Measurements from ENCODE around the gene MYH15. TPM values are rescaled to one million over a fixed set of nuclear protein-coding genes. Genes with fewer than 3 reads are reported as not detected.
"Not testable (repeated sequence)": the region's sequence is repeated elsewhere in the genome, so short reads cannot be mapped to it uniquely, and the experiment has no call there.

Gene MYH15
- total RNA-seq, 1 donor from 2014 or later = 0.08 TPM

- no peak for ATAC-seq
These were observed 128.8 kb downstream of the MYH15 start for GRCh38 chr3:108381529-108382140.

DNA sequence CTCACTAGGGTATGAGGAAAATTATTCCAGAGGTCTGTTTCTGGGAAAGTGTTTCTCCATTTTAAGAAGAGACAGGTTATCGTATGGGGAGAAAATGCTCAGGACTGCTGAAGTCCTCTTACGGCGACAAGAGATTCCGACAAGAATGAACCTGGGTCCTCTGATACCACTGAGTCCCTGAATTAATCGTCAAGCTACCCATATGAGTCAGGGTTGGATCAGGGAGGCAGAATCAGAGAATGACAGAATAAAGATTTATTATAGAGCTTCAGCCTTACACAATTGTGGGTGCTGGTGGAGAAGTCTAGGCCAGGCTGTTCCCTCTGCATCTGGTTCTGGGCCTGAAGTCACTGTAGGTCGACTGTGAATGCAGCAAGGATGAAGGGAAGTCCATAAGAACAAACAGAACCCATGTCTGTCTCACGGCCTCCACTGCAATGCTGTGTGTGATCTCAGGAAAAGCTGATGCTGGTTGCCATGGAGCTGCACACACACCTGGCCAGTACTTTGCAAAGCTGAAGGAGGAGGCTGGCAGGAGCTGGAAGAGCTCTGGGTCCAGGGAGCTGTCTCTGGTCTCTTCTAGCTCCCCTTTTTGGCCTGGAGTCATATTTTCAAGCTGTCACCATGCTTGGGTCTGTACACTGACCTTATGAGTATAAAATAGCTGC is 130.1 kb downstream of the MYH15 start:
- ATAC-seq = no peak

DNA sequence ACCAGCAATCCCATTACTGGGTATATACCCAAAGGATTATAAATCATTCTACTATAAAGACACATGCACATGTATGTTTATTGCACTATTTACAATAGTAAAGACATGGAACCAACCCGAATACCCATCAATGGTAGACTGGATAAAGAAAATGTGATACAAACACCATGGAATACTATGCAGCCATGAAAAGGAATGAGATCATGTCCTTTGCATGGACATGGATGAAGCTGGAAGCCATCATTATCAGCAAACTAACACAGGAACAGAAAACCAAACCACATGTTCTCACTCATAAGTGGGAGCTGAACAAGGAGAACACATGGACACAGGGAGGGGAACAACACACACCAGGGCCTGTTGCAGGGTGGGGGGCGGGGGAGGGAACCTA is 131.4 kb downstream of the MYH15 start:
- ATAC-seq = not testable (repeated sequence)

DNA sequence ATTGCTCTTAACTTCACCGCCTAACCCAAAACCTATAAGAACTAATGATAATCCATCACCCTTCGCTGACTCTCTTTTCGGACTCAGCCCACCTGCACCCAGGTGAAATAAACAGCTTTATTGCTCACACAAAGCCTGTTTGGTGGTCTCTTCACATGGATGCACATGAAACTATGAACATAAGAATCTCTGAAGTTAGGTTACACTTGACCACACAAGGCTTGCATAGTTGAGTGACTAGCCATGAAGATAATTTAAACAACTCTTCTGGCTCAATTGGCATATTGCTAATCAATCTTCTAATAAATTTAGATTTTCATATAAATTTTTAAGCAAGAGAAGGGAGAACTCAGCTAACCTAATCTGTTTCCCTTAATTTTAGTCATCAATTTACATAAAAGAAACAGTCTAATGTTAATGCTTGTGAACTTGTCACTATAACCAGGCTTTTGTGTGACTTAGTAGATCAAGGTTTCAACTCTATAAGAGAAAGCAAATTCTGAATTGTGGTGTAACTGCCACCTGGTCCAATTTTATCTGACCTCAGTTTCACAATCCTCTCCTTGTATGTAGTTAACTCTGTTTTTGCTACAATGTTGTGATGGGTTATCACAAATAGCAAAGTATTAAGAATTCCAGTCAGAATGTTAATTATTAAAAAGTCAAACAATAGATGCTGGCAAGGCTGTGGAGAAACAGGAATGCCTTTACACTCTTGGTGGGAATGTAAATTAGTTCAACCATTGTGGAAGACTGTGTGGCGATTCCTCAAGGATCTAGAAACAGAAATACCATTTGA is 132.0 kb downstream of the MYH15 start:
- no peak for ATAC-seq

DNA sequence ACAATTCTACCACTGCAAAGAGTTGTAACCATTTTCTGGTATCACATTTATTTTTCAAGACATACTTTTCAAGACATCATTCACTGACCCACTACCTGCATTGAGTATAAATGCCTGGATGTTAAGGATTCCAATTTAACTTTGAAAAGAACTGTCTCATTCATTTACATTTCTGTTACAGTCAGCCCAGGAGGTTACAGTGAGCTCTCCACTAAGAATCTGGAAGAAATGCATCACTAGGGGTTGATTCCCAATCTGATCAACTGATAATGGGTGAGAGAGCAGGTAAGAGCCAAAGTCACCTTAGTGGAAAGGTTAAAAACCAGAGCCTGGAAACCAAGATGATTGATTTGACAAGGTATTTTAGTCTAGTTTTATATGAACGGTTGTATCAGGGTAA is 133.0 kb downstream of the MYH15 start:
- ATAC-seq = no peak

DNA sequence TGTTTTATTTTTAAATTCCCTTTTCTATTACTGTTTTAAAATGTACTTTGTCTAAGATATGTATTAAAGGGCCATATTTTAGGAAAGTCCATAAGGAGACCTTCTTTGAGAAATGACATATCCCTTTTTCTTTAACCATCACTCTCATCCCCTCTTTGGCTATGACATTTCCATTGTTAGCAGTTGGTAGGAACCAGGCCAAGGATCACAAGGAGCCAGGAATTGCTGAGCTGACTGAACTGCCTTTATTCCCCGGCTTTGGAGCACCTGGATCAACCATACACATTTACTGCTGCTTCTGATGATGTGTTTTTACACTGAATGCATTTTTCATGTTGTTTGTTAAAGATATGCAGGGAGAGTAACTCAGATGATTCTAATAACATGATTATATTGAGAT is 134.4 kb downstream of the MYH15 start:
- ATAC-seq = no peak

DNA sequence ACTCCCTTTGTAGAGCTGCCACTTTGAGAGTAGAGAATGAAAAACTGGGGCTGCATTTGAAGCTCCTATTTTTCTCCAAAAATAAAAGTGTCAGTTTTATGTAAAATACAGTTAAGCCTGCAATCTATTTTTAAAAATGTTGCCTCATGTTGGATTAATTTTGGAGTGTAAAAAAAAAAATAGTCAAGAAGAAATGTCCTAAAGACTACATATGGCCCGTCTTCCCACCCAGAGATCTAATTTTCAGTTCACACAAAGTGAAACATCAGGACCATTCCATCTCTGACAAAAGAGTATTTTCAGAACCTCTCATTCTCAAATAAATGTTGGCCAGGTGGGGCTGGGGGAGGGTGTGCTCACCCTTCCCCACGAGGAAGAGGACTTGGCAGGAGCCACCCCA is 151.4 kb downstream of the MYH15 start:
- ATAC-seq = no peak

DNA sequence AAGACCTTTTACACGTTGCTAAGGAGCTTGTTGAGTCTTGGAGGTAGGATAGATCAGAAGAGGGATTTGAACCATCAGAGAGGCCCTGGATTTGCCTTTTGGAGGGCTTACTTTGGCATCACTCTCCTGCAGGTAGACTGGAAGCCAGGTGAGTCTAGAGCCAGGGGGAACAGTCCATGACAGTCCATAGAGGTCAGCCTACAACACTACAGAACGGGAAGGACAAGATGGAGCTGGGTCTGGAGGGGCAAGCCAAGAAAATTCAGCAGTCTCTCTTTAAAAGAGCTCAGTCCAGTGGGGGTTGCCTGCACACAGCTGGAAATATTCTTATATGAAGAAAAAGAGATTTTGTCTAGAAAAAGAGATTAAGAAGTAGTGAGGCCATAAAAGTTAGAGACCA is 153.4 kb downstream of the MYH15 start:
- ATAC-seq = no peak

DNA sequence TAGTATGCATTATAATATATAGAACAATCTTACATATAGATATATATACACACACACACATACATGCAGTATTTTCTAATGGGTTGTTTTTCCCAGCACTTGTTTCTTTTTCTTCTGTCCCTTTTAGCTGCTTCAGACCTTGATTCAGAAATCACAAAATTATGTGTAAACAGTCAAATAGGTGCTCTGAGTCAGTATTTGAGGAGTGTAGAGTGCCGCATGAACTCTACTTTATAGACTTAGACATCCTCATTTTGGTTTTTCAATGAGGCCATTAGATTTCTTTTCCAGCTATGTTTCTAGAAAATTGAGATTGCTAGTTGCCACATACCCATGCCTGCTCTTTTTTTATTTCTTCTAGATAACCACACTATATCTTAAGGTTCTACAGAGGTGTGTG is 155.8 kb downstream of the MYH15 start:
- no peak for ATAC-seq

DNA sequence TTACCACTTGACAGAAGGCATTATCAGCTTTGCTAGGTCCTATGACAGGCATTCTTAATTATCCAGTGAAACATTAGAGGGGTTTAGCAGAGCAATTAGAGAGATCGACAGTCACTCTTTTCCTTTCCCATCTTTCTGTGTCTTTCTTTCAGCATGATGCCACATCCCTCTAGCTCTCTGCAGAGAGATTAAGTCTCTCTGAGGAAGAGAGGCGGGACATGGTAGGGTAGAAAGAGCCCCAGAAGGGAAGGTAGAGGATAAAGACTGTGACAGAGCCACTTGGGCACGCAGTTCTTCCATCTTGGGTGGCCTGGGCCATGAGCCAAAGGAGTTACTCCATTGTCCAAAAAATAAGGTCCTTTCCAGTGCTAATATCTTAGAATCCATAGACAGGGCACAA is 158.2 kb downstream of the MYH15 start:
- ATAC-seq = no peak

- no peak for ATAC-seq
These were observed 163.8 kb downstream of the MYH15 start for GRCh38 chr3:108346301-108347227.

GRCh38 chr3:108345492-108346205 is 164.7 kb downstream of the MYH15 start:
- no peak for ATAC-seq

GRCh38 chr3:108343491-108343890 is 166.9 kb downstream of the MYH15 start:
- ATAC-seq = no peak

DNA sequence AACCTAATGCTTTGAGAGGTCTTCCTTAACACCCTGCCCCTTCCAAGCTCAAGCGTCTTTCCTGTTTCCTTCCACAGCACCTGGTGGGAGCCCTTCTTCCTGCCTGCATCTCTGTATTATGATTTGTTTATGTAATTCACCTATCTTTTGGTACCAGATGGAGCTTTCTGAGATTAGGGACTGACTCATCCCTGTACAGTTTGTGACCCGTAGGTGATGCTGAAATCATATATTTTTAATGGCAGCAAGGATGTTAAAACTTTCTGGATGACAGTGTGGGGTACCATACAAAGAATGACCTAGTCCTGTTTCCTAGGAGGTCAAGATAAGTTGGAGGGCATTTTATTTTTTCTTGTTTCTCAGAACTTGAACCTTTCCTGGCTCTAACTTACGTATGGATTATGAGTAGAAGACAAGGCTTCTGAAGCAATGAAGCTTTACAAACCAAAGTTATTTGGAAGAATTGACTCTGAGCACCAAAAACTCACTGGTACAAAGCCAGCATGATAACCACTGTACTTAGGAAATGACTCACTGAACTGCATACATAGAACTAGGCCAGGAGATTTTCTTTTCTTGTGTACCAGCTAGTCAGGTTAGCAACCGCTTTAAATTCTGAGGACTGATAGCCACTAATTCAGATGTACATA is 167.4 kb downstream of the MYH15 start:
- no peak for ATAC-seq

GRCh38 chr3:108341911-108342310 is 168.5 kb downstream of the MYH15 start:
- no peak for ATAC-seq

DNA sequence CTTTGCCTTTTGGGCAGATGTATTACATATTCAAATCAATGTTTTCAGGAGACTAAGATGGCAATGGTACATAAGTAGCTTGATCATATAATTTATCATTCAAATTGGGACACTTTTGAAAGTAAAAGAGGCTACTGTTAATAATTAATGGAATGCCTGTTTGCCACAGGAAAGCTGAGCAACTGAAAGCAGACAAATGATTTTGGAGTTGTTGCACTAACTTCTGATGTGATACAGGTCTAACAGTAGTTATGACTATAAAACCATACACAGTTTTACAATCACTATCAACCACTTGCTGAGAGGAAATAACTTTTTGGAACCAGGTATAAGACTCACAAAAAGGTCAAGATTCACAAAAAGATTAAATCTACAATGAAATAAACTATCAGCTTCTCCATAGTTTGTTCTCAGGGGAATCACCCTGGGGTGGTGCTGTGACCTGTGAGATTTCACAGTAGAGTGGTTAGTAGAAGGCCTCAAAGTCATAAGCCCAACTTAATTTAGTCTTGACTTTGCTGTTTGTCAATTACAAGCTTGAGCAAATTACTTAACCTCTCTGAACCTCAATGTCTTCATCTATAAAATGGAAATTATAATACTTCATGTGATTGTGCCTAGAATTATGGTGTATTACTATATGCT is 171.4 kb downstream of the MYH15 start:
- no peak for ATAC-seq

- ATAC-seq = no peak
These were observed 175.7 kb downstream of the MYH15 start for GRCh38 chr3:108334701-108335100.

- ATAC-seq = no peak
These were observed 176.4 kb downstream of the MYH15 start for GRCh38 chr3:108333961-108334360.

GRCh38 chr3:108331792-108332191 is 178.6 kb downstream of the MYH15 start:
- no peak for ATAC-seq
